ENCODE data around the gene LIPI. TPM values are rescaled to one million over a fixed set of nuclear protein-coding genes. Genes with fewer than 3 reads are reported as not detected.
"Not testable (repeated sequence)": the region's sequence is repeated elsewhere in the genome, so short reads cannot be mapped to it uniquely, and the experiment has no call there.

The LIPI gene
- total RNA-seq, 2 experiments from 2014 or later: not detected

DNA sequence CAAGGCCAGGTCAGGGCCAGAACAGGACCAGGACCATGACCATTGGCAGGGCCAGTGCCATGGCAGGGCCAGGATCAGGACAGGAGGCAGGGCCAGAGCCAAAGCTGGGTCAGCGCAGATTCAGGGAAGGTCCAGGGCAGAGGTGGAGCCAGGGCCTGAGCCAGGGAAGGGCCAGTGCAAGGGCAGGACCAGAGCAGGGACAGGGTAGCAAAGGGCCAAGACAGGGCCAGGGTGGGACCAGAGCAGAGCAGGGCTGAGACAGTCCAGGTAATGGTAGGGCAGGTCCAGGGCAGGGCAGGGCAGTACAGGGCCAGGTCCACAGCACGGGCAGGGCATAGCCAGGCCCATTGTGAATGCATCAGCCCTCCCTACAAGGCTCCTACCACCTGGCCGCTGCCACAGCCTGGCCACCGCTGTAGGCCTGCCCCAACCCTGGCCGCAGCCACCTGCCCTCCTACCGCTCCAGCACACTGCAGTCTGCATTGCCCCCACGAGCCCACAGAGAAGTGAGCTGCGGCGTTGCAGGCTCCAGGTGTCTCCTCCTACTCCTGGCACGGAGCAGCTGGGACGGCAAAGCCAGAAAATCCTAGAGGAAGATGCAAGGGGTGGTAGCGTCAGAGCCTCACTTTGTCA is 151.6 kb downstream of the LIPI start:
- peaks cover 13% of the 10 kb centered on the region for H3K36me3 Mint-ChIP-seq
- H3K4me3 Mint-ChIP-seq; POLR2A ChIA-PET; ATAC-seq (ENCODE audit: low read depth); DNase-seq; H3K27me3 Mint-ChIP-seq; H3K27ac Mint-ChIP-seq; H3K9me3 Mint-ChIP-seq; H3K4me1 Mint-ChIP-seq: not testable (repeated sequence)

Other genes with a start within 250 kb of the LIPI start
- 1 to 10 TPM; 3.3 to 3.5 TPM for gene RBM11, start 5.2 kb upstream of the LIPI start, total RNA-seq
- gene HSPA13, start 172.2 kb upstream of the LIPI start, total RNA-seq: 10 to 100 TPM; 21.4 to 24.1 TPM